HepG2 (cell line): ENCODE data around the gene MRPL38. TPM values are rescaled to one million over a fixed set of nuclear protein-coding genes. Genes with fewer than 3 reads are reported as not detected.

Experiments used
- MATR3 ChIP-seq: sonication (generic); formaldehyde crosslinking; IDR thresholded peaks from 2 replicates; pipeline ENCODE4 v1.4.0; 2020; ENCODE audit warnings: missing genetic modification reagents
- ZNF317 ChIP-seq: sonication (generic); formaldehyde crosslinking; IDR thresholded peaks from 2 replicates; pipeline ENCODE4 v1.5.0; 2020; ENCODE audit warnings: mild to moderate bottlenecking, missing genetic modification reagents
- ZNF644 ChIP-seq: IDR thresholded peaks from 2 replicates; pipeline ENCODE4 v1.6.1; 2016; ENCODE audit warnings: low read depth
- polyA plus RNA-seq, 8 experiments: library from polyadenylated mRNA; depleted of rRNA in 3 of 8; stranded (reverse) in 7 of 8; unstranded in 1 of 8; fragments of >200 nt; fragmentation: Illumina TruSeq in 4 of 8; extraction: Trizol in 4 of 8; gene quantifications; 2 replicates each; pipeline versions ENCODE4 v1.2.1 to v1.2.3, GENCODE V29; 2011 to 2016; ENCODE audit warnings: low read depth in 4 of 8, missing spikeins in 1 of 8, mixed read lengths in 1 of 8; ENCODE audit not compliant: insufficient read depth in 1 of 8
- total RNA-seq, 5 experiments: library from RNA; depleted of rRNA; stranded (reverse); fragments of >200 nt; fragmentation: Illumina TruSeq; extraction: Trizol; gene quantifications; 2 replicates each; pipeline ENCODE4 v1.2.3, GENCODE V29; 2016; ENCODE audit warnings: low read depth in 1 of 5
- TF ChIP-seq, protein P1 (sequence below): sonication (generic); formaldehyde crosslinking; IDR thresholded peaks from 2 replicates; pipeline ENCODE4 v1.4.0; 2020; ENCODE audit warnings: missing genetic modification reagents, borderline replicate concordance
- TF ChIP-seq, protein P2 (sequence below): IDR thresholded peaks from 2 replicates; pipeline ENCODE4 v1.6.1; 2012; ENCODE audit warnings: low read depth, low read length, improper control_type of control experiment
- TF ChIP-seq, protein P3 (sequence below): sonication (generic); formaldehyde crosslinking; IDR thresholded peaks from 2 replicates; pipeline ENCODE4 v1.9.0; 2022; ENCODE audit warnings: missing genetic modification reagents, mild to moderate bottlenecking, borderline replicate concordance
- TF ChIP-seq, protein P4 (sequence below): sonication (generic); IDR thresholded peaks from 2 replicates; pipeline ENCODE4 v1.6.1; 2016; ENCODE audit warnings: low read depth, borderline replicate concordance
- TF ChIP-seq, protein P5 (sequence below): sonication (generic); formaldehyde crosslinking; IDR thresholded peaks from 2 replicates; pipeline ENCODE4 v1.8.0; 2022; ENCODE audit warnings: mild to moderate bottlenecking, missing genetic modification reagents, moderate library complexity
- TF ChIP-seq, protein P6 (sequence below): sonication (generic); formaldehyde crosslinking; IDR thresholded peaks from 2 replicates; pipeline ENCODE4 v1.9.0; 2022; ENCODE audit warnings: low read depth, missing genetic modification reagents
- TF ChIP-seq, protein P7 (sequence below): sonication (generic); formaldehyde crosslinking; IDR thresholded peaks from 2 replicates; pipeline ENCODE4 v1.4.0; 2020; ENCODE audit warnings: missing genetic modification reagents, borderline replicate concordance

MRPL38 gene
- total and polyA plus RNA-seq, 2 of the 13 experiments (the other 11 are each of a cell fraction or from before 2014, with no cell fraction given) = 83.7 to 125 TPM

DNA sequence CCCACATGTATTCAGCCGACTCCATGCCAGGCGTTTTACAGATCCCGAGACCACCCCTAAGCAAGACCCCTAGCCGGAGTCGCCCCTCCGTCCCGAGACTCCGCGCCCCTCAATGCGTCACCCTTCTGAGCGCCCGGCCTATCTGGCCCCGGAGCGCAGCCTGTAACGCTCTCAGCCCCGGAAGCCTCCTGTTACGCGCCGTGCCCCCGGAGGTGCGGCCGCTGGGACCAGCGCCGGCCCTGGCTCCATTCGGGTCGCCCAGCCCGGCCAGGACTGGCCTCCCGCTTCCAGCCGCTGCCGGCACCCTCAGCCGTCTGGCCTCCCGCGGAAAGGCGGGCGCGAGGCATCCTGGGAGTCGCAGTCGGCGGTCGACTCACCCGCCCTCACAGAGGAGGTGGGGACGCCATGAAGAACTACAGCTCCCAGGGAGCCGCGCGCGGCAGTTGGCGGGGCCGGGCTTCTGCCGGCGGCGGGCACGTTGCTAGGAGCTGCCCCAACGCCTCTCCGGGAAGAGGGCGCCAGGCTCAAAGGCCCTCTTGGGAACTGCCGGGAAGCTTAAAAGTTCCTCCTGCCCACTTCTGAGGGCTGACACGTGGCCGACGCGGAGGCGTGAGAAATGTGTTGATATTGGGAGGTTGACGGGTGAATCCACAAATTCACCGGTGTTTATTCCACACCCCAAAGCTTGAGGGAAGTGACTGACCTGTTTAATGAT, 36.2 kb upstream of the MRPL38 start, which contains the start of gene FBF1 (continued):
- TF ChIP-seq, protein P1, sequence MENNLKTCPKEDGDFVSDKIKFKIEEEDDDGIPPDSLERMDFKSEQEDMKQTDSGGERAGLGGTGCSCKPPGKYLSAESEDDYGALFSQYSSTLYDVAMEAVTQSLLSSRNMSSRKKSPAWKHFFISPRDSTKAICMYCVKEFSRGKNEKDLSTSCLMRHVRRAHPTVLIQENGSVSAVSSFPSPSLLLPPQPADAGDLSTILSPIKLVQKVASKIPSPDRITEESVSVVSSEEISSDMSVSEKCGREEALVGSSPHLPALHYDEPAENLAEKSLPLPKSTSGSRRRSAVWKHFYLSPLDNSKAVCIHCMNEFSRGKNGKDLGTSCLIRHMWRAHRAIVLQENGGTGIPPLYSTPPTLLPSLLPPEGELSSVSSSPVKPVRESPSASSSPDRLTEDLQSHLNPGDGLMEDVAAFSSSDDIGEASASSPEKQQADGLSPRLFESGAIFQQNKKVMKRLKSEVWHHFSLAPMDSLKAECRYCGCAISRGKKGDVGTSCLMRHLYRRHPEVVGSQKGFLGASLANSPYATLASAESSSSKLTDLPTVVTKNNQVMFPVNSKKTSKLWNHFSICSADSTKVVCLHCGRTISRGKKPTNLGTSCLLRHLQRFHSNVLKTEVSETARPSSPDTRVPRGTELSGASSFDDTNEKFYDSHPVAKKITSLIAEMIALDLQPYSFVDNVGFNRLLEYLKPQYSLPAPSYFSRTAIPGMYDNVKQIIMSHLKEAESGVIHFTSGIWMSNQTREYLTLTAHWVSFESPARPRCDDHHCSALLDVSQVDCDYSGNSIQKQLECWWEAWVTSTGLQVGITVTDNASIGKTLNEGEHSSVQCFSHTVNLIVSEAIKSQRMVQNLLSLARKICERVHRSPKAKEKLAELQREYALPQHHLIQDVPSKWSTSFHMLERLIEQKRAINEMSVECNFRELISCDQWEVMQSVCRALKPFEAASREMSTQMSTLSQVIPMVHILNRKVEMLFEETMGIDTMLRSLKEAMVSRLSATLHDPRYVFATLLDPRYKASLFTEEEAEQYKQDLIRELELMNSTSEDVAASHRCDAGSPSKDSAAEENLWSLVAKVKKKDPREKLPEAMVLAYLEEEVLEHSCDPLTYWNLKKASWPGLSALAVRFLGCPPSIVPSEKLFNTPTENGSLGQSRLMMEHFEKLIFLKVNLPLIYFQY (CRISPR knock-in tag) = peak; percentile 91
- TF ChIP-seq, protein P2, sequence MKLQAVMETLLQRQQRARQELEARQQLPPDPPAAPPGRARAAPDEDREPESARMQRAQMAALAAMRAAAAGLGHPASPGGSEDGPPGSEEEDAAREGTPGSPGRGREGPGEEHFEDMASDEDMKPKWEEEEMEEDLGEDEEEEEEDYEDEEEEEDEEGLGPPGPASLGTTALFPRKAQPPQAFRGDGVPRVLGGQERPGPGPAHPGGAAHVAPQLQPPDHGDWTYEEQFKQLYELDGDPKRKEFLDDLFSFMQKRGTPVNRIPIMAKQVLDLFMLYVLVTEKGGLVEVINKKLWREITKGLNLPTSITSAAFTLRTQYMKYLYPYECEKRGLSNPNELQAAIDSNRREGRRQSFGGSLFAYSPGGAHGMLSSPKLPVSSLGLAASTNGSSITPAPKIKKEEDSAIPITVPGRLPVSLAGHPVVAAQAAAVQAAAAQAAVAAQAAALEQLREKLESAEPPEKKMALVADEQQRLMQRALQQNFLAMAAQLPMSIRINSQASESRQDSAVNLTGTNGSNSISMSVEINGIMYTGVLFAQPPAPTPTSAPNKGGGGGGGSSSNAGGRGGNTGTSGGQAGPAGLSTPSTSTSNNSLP = no peak; the same call in 1 of the 2 replicates
- TF ChIP-seq, protein P3, sequence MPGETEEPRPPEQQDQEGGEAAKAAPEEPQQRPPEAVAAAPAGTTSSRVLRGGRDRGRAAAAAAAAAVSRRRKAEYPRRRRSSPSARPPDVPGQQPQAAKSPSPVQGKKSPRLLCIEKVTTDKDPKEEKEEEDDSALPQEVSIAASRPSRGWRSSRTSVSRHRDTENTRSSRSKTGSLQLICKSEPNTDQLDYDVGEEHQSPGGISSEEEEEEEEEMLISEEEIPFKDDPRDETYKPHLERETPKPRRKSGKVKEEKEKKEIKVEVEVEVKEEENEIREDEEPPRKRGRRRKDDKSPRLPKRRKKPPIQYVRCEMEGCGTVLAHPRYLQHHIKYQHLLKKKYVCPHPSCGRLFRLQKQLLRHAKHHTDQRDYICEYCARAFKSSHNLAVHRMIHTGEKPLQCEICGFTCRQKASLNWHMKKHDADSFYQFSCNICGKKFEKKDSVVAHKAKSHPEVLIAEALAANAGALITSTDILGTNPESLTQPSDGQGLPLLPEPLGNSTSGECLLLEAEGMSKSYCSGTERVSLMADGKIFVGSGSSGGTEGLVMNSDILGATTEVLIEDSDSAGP (CRISPR knock-in tag) = peak; percentile 97
- TF ChIP-seq, protein P4, sequence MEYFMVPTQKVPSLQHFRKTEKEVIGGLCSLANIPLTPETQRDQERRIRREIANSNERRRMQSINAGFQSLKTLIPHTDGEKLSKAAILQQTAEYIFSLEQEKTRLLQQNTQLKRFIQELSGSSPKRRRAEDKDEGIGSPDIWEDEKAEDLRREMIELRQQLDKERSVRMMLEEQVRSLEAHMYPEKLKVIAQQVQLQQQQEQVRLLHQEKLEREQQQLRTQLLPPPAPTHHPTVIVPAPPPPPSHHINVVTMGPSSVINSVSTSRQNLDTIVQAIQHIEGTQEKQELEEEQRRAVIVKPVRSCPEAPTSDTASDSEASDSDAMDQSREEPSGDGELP = peak; percentile 74
- TF ChIP-seq, protein P5, sequence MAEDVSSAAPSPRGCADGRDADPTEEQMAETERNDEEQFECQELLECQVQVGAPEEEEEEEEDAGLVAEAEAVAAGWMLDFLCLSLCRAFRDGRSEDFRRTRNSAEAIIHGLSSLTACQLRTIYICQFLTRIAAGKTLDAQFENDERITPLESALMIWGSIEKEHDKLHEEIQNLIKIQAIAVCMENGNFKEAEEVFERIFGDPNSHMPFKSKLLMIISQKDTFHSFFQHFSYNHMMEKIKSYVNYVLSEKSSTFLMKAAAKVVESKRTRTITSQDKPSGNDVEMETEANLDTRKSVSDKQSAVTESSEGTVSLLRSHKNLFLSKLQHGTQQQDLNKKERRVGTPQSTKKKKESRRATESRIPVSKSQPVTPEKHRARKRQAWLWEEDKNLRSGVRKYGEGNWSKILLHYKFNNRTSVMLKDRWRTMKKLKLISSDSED (CRISPR knock-in tag) = no peak
- TF ChIP-seq, protein P6, sequence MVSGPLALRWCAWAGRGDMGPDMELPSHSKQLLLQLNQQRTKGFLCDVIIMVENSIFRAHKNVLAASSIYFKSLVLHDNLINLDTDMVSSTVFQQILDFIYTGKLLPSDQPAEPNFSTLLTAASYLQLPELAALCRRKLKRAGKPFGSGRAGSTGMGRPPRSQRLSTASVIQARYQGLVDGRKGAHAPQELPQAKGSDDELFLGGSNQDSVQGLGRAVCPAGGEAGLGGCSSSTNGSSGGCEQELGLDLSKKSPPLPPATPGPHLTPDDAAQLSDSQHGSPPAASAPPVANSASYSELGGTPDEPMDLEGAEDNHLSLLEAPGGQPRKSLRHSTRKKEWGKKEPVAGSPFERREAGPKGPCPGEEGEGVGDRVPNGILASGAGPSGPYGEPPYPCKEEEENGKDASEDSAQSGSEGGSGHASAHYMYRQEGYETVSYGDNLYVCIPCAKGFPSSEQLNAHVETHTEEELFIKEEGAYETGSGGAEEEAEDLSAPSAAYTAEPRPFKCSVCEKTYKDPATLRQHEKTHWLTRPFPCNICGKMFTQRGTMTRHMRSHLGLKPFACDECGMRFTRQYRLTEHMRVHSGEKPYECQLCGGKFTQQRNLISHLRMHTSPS = peak; percentile 75; the same call in 1 of the 2 replicates
- TF ChIP-seq, protein P7, sequence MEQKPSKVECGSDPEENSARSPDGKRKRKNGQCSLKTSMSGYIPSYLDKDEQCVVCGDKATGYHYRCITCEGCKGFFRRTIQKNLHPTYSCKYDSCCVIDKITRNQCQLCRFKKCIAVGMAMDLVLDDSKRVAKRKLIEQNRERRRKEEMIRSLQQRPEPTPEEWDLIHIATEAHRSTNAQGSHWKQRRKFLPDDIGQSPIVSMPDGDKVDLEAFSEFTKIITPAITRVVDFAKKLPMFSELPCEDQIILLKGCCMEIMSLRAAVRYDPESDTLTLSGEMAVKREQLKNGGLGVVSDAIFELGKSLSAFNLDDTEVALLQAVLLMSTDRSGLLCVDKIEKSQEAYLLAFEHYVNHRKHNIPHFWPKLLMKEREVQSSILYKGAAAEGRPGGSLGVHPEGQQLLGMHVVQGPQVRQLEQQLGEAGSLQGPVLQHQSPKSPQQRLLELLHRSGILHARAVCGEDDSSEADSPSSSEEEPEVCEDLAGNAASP (CRISPR knock-in tag) = peak; percentile 68; the same call in 1 of the 2 replicates
- no peak for TF ChIP-seq MATR3 (CRISPR knock-in tag)
- peak; percentile 89 for TF ChIP-seq ZNF317
- no peak for TF ChIP-seq ZNF644 (CRISPR knock-in tag)
